Lung (tissue), 12 donors: ENCODE results near the gene ONECUT1. TPM values are rescaled to one million over a fixed set of nuclear protein-coding genes. Genes with fewer than 3 reads are reported as not detected.

ENCODE experiments used
- ATAC-seq: fragments of 200-7000 bp; cut with Tn5 transposase; one replicate; pipeline ENCODE4 v1.9.1; 2020; ENCODE audit warnings: moderate number of reproducible peaks; ENCODE audit not compliant: insufficient read depth, low FRiP score
- DNase-seq, 3 donors: peaks; one replicate each; pipeline ENCODE4 v3.0.0-alpha.2; 2013 to 2017
- H3K27ac ChIP-seq, 2 donors: one replicate each; pipeline ENCODE4 v1.5.1; 2013; ENCODE audit warnings: mild to moderate bottlenecking in 2 of 2, moderate library complexity in 2 of 2, control low read depth in 1 of 2, inconsistent platforms in 1 of 2, low read depth in 1 of 2, low read length in 1 of 2
- H3K27me3 ChIP-seq, 3 donors: one replicate each; pipeline ENCODE4 v1.5.1; 2013; ENCODE audit warnings: low read length in 2 of 3; ENCODE audit not compliant: control insufficient read depth in 3 of 3, insufficient read depth in 3 of 3
- H3K36me3 ChIP-seq, 4 donors: one replicate each; pipeline ENCODE4 v1.5.1; 2013; ENCODE audit warnings: low read length in 4 of 4, mild to moderate bottlenecking in 1 of 4, moderate library complexity in 1 of 4; ENCODE audit not compliant: control insufficient read depth in 4 of 4, insufficient read depth in 4 of 4
- H3K4me1 ChIP-seq, 5 donors: one replicate each; pipeline ENCODE4 v1.5.1; 2013; ENCODE audit warnings: low read length in 5 of 5, mild to moderate bottlenecking in 2 of 5, moderate library complexity in 1 of 5; ENCODE audit not compliant: control insufficient read depth in 5 of 5, insufficient read depth in 5 of 5
- H3K4me3 ChIP-seq: one replicate; pipeline ENCODE4 v1.5.1; 2013; ENCODE audit warnings: mild to moderate bottlenecking, control low read depth, moderate library complexity
- H3K9ac ChIP-seq, 2 donors: one replicate each; pipeline ENCODE4 v1.5.1; 2013; ENCODE audit warnings: low read length in 2 of 2, control low read depth in 1 of 2; ENCODE audit not compliant: insufficient read depth in 1 of 2
- H3K9me3 ChIP-seq, 4 donors: one replicate each; pipeline ENCODE4 v1.5.1; 2013; ENCODE audit warnings: low read length in 3 of 4, mild to moderate bottlenecking in 1 of 4, moderate library complexity in 1 of 4; ENCODE audit not compliant: control insufficient read depth in 4 of 4, insufficient read depth in 3 of 4
- CTCF ChIP-seq: IDR thresholded peaks from 2 replicates; pipeline ENCODE4 v1.5.1; 2012; ENCODE audit warnings: mild to moderate bottlenecking; ENCODE audit errors: control extremely low read depth, extremely low read depth
- WGBS, 2 donors: extraction: QIAGEN DNeasy Blood & Tissue Kit; methylation state at CpG; one replicate each; pipeline ENCODE4 v1.1.7; 2013; 5-methylcytosine and 5-hydroxymethylcytosine counted together
- polyA plus RNA-seq, 2 donors: library from polyadenylated mRNA; stranded (reverse); fragments of 200-250 nt; gene quantifications; one replicate each; pipeline ENCODE4 v1.2.1, GENCODE V29; 2013
- total RNA-seq, 2 donors: library from RNA; depleted of rRNA in 1 of 2; stranded (reverse); fragments of >200 nt in 1 of 2; gene quantifications; one replicate each; pipeline ENCODE4 v1.2.1, GENCODE V29; 2014 to 2021
- donor health status: control.
- donor health status: control.
- donor health status: Bipolar disorder and iron deficiency.
- donor health status: healthy.
- donor health status: DM: yes; HTN: yes; CAD: no.

ONECUT1 gene
- total and polyA plus RNA-seq, 4 donors = 0.18 TPM; not detected in 3

GRCh38 chr15:52801748-52802085 lies 11.6 kb upstream of the ONECUT1 start:
- no peaks in the 10 kb centered on the region for H3K36me3 ChIP-seq
- H3K27ac ChIP-seq = no peak overlapping the region
- peaks cover 0 to 16% (median 0%) of the 10 kb centered on the region in 4 donors for H3K9me3 ChIP-seq
- H3K4me1 ChIP-seq = peaks cover 0 to 23% (median 4%) of the 10 kb centered on the region in 5 donors
- DNase-seq (no peak), ATAC-seq (no peak)
- peaks cover 27 to 92% (median 89%) of the 10 kb centered on the region in 3 donors for H3K27me3 ChIP-seq
- no peak overlapping the region for H3K9ac ChIP-seq
- no peak overlapping the region for H3K4me3 ChIP-seq
- WGBS, 2 donors = 31% methylated on average over 14 of the region's 14 CpGs
- TF ChIP-seq CTCF = no peak

DNA sequence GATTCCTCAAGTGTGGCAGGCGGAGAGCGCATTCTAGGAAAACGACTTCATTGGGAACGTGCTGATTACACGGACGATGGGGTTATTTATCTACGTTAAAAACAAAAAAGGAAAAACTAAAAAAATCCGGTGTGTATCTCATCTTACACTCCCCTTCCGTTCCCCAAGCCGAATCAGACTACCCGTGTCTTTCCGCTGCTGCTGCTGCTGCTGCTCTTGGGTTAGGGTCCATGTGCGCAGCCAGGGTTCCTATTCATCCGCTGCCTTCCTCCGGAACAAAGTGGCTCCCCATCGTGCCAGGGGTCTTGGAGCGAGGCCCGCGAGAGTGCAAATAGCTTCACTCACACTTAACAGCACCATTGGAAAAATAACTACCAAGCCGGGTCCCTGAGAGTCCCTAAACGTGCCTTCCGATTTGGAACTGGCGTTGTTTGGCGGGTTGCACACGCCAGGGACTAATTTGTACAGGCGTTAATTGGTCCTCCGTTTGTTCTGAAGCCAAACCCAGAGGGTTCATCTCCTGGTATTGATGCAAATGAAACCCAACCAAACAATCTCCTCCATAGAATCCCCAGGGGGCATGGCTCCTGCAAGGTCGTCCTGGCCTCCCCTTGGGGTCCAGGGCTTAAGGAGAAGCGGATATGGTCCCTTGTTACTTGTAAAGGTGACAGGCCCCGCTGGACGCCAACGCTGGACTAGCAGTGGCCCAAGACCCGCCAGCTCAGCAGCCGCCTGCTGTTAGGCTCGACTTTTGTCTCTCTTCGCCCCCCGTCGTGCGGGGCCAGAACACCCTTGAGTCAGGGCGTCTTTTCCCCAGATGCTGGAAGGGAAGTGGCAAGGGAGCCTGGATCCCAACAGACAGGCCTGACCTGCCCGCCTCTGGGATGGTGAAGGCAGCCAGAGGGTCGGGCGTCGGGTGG lies 11.0 kb upstream of the ONECUT1 start:
- Histone ChIP-seq H3K4me1 (peaks cover 0 to 23% (median 4%) of the 10 kb centered on the region in 5 donors), H3K27ac (no peak overlapping the region), H3K36me3 (no peaks in the 10 kb centered on the region), H3K4me3 (no peak overlapping the region), H3K9ac (no peak overlapping the region), H3K27me3 (peaks cover 27 to 92% (median 89%) of the 10 kb centered on the region in 3 donors), H3K9me3 (peaks cover 0 to 17% (median 0%) of the 10 kb centered on the region in 4 donors)
- DNase-seq = no peak
- 15 to 17% methylated on average over 44 of the region's 44 CpGs for WGBS, 2 donors
- no peak for ATAC-seq
- no peak for TF ChIP-seq CTCF

DNA sequence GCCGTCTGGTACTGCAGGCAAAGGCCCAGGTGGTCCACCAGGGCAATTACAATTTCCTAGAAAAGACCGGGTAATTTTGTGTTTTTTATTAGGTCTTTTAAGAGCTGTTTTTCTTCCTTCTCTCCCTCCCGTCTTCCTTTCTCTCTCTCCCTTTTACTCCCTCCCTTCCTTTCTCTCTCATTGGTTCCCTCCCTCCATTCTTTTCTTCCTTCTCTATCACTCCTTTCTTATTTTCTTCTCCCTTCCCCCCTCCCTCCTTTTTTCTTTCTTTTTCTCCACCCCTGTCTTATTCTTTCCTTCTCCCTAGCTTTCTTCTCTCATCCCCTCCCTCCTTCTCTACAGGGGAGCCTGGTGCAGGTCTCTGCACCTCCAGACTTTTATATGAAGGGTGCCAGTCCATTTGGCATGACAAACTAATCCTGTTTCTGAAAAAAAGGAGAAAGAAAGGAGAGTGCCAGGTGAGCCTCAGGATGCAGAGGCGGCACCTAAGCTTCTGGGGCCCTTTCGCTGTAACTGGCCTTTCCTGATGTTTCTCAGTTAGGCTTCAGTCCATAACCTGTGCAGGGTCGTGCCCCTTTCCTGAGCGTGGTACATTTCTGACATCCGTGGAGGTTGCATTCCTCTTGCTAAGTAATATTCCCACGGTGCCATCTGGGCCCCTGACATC lies 9.1 kb upstream of the ONECUT1 start:
- ATAC-seq = no peak
- 12 to 14% methylated on average over 9 of the region's 9 CpGs for WGBS, 2 donors

More for the DNA sequence above, 9.1 kb upstream of the ONECUT1 start:
- no peak for TF ChIP-seq CTCF
- Histone ChIP-seq H3K4me1 (peaks cover 0 to 11% (median 0%) of the 10 kb centered on the region in 5 donors), H3K9me3 (peaks cover 0 to 12% (median 0%) of the 10 kb centered on the region in 4 donors), H3K4me3 (no peak overlapping the region), H3K27ac (no peak overlapping the region), H3K9ac (no peak overlapping the region), H3K27me3 (peaks cover 17 to 98% (median 97%) of the 10 kb centered on the region in 3 donors), H3K36me3 (no peaks in the 10 kb centered on the region)
- DNase-seq = no peak
